GM21390 (cell line): ENCODE results near the gene OR12D1.

Experiments
- ATAC-seq: cut with Tn5 transposase; IDR thresholded peaks from one replicate; pipeline ENCODE4 v1.9.1; 2021; ENCODE audit not compliant: unreplicated experiment

OR12D1 gene

GRCh38 chr6:29465279-29465678 is 50.6 kb downstream of the OR12D1 start:
- ATAC-seq, result no peak

GRCh38 chr6:29465801-29466200 is 51.1 kb downstream of the OR12D1 start:
- ATAC-seq, result no peak

- no peak for ATAC-seq
Observed at GRCh38 chr6:29466241-29466640, 51.5 kb downstream of the OR12D1 start.
